Hepatocyte (in vitro differentiated cells): ENCODE measurements around the gene ETV6. TPM values are rescaled to one million over a fixed set of nuclear protein-coding genes. Genes with fewer than 3 reads are reported as not detected.
"Not testable (repeated sequence)": the region's sequence is repeated elsewhere in the genome, so short reads cannot be mapped to it uniquely, and the experiment has no call there.

ENCODE experiments used
- DNase-seq: peaks from one replicate; pipeline ENCODE4 v3.0.0-alpha.2; 2016; ENCODE audit warnings: low spot score
- H2AFZ ChIP-seq: fragments of 200-600 bp; sonication (generic); 2 replicates; pipeline ENCODE4 v1.6.0; 2016; ENCODE audit warnings: antibody characterized with exemption, mild to moderate bottlenecking
- H3K27ac ChIP-seq: fragments of 200-600 bp; sonication (generic); 2 replicates; pipeline ENCODE4 v1.5.1; 2016; ENCODE audit warnings: mild to moderate bottlenecking
- H3K27me3 ChIP-seq: fragments of 200-600 bp; sonication (generic); 2 replicates; pipeline ENCODE4 v1.6.1; 2016
- H3K36me3 ChIP-seq: fragments of 200-600 bp; sonication (generic); replicated peaks from 2 replicates; pipeline ENCODE4 v1.5.1; 2016; ENCODE audit warnings: low read depth; ENCODE audit not compliant: insufficient read depth
- H3K4me1 ChIP-seq: fragments of 200-600 bp; sonication (generic); 2 replicates; pipeline ENCODE4 v1.5.1; 2016; ENCODE audit warnings: mild to moderate bottlenecking, moderate library complexity; ENCODE audit not compliant: insufficient read depth
- H3K4me2 ChIP-seq: fragments of 200-600 bp; sonication (generic); 2 replicates; pipeline ENCODE4 v1.6.0; 2016
- H3K4me3 ChIP-seq: fragments of 200-600 bp; sonication (generic); 2 replicates; pipeline ENCODE4 v1.5.1; 2016; ENCODE audit warnings: mild to moderate bottlenecking
- H3K79me2 ChIP-seq: fragments of 200-600 bp; sonication (generic); 2 replicates; pipeline ENCODE4 v1.6.0; 2017; ENCODE audit warnings: mild to moderate bottlenecking
- H3K9me2 ChIP-seq: fragments of 200-600 bp; sonication (generic); replicated peaks from 2 replicates; pipeline ENCODE4 v1.6.0; 2017; ENCODE audit warnings: mild to moderate bottlenecking; ENCODE audit not compliant: insufficient read depth
- H3K9me3 ChIP-seq: fragments of 200-600 bp; sonication (generic); 2 replicates; pipeline ENCODE4 v1.5.1; 2016; ENCODE audit warnings: low read depth, mild to moderate bottlenecking
- H4K20me1 ChIP-seq: fragments of 200-600 bp; sonication (generic); 2 replicates; pipeline ENCODE4 v1.6.0; 2016; ENCODE audit warnings: mild to moderate bottlenecking; ENCODE audit not compliant: insufficient read depth, poor library complexity, severe bottlenecking
- EZH2 ChIP-seq: fragments of 200-600 bp; sonication (generic); IDR thresholded peaks from 2 replicates; pipeline ENCODE4 v1.6.1; 2016; ENCODE audit warnings: antibody characterized with exemption, mild to moderate bottlenecking, borderline replicate concordance
- EZH2phosphoT487 ChIP-seq: fragments of 200-600 bp; sonication (generic); IDR thresholded peaks from one replicate; pipeline ENCODE4 v1.6.1; 2018; ENCODE audit warnings: antibody characterized with exemption, mild to moderate bottlenecking, low read depth, moderate library complexity; ENCODE audit not compliant: unreplicated experiment, severe bottlenecking
- WGBS: methylation state at CpG from one replicate; pipeline ENCODE4 v1.1.6; 2016; ENCODE audit warnings: low lambda C conversion rate; ENCODE audit errors: missing lambda C conversion rate; 5-methylcytosine and 5-hydroxymethylcytosine counted together
- polyA plus RNA-seq: library from polyadenylated mRNA; unstranded; fragments of >200 nt; fragmentation: Nextera tagmentation; extraction: Ambion mirVana; gene quantifications from 2 replicates; pipeline ENCODE4 v1.2.1, GENCODE V29; 2016
- total RNA-seq: library from RNA; depleted of rRNA; stranded (reverse); fragments of >200 nt; gene quantifications from 2 replicates; pipeline ENCODE4 v1.2.3, GENCODE V29; 2014
- TF ChIP-seq, protein P1 (sequence below): fragments of 200-600 bp; sonication (generic); IDR thresholded peaks from 2 replicates; pipeline ENCODE4 v1.5.1; 2016; ENCODE audit warnings: antibody characterized with exemption, mild to moderate bottlenecking; ENCODE audit not compliant: poor library complexity

The ETV6 gene
- total and polyA plus RNA-seq, 2 experiments from 2014 or later = 8.0 to 9.7 TPM

- Histone ChIP-seq H3K79me2 (no peaks in the 10 kb centered on the region), H3K9me2 (no peaks in the 10 kb centered on the region), H3K4me3 (no peak overlapping the region), H3K27me3 (no peaks in the 10 kb centered on the region), H3K27ac (no peak overlapping the region), H3K4me1 (no peaks in the 10 kb centered on the region), H2AFZ (no peak overlapping the region), H4K20me1 (no peaks in the 10 kb centered on the region), H3K9me3 (peaks cover 7% of the 10 kb centered on the region), H3K36me3 (no peaks in the 10 kb centered on the region), H3K4me2 (no peak overlapping the region)
- no peak for DNase-seq
- no peak for TF ChIP-seq EZH2
- TF ChIP-seq EZH2phosphoT487 = no peak
- TF ChIP-seq, protein P1, sequence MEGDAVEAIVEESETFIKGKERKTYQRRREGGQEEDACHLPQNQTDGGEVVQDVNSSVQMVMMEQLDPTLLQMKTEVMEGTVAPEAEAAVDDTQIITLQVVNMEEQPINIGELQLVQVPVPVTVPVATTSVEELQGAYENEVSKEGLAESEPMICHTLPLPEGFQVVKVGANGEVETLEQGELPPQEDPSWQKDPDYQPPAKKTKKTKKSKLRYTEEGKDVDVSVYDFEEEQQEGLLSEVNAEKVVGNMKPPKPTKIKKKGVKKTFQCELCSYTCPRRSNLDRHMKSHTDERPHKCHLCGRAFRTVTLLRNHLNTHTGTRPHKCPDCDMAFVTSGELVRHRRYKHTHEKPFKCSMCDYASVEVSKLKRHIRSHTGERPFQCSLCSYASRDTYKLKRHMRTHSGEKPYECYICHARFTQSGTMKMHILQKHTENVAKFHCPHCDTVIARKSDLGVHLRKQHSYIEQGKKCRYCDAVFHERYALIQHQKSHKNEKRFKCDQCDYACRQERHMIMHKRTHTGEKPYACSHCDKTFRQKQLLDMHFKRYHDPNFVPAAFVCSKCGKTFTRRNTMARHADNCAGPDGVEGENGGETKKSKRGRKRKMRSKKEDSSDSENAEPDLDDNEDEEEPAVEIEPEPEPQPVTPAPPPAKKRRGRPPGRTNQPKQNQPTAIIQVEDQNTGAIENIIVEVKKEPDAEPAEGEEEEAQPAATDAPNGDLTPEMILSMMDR = no peak
- 92% methylated on average over 5 of the region's 5 CpGs for WGBS
Measured at GRCh38 chr12:11906286-11906935, 256.9 kb downstream of the ETV6 start.

DNA sequence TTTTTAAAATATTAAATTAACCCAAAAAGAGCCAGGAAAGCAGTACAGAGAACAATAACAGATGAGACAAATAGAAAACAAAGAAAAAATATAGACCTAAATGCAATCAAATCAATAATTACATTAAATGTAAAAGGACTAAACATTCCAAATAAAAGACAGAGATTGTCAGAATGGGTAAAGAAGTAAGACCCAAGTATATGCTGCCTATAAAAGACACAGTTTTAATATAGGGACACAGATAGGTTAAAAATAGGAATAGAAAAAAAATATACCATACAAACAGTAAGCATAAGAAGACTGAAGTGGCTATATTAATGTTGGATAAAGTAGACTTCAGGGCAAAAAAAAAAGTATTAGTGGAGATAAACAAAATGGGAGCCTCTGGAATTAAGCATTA is 258.2 kb downstream of the ETV6 start:
- Histone ChIP-seq H3K9me3 (peaks cover 7% of the 10 kb centered on the region), H2AFZ (no peak overlapping the region), H3K27ac (no peak overlapping the region), H3K27me3 (no peaks in the 10 kb centered on the region), H3K36me3 (no peaks in the 10 kb centered on the region), H3K9me2 (no peaks in the 10 kb centered on the region), H3K79me2 (no peaks in the 10 kb centered on the region), H3K4me2 (no peak overlapping the region), H3K4me1 (no peaks in the 10 kb centered on the region), H3K4me3 (no peak overlapping the region), H4K20me1 (no peaks in the 10 kb centered on the region)
- TF ChIP-seq EZH2phosphoT487 (no peak), EZH2 (no peak)
- TF ChIP-seq, protein P1 = no peak
- DNase-seq = no peak

- not testable (repeated sequence) for H3K9me2 ChIP-seq, H4K20me1 ChIP-seq, H3K27ac ChIP-seq, H3K36me3 ChIP-seq, H3K27me3 ChIP-seq, H2AFZ ChIP-seq, H3K4me2 ChIP-seq, H3K4me3 ChIP-seq, H3K79me2 ChIP-seq, H3K9me3 ChIP-seq, H3K4me1 ChIP-seq, DNase-seq
- WGBS = 89% methylated on average over 9 of the region's 9 CpGs
Measured at GRCh38 chr12:11909406-11909805, 259.9 kb downstream of the ETV6 start.

DNA sequence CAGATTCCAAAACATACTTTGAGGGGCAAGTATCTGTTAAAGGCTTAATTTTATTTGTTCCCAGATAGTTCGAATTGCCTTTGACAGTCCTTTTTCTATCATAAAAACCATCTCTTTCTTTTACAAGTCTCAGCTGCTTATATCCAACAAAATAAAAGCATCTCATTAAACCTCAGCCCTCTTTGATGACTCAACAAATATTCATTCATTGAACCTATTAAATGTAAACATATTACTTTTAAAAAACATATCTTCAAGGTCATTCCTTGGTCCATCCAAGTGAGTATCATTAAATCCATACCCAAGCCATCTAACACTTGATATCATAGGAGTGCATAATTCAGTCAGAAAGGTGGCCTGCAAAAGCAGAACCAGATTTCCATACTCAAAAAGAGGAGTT is 266.6 kb downstream of the ETV6 start:
- Histone ChIP-seq H3K27ac (no peak overlapping the region), H3K9me3 (no peaks in the 10 kb centered on the region), H3K4me1 (no peaks in the 10 kb centered on the region), H3K79me2 (no peaks in the 10 kb centered on the region), H3K9me2 (no peaks in the 10 kb centered on the region), H3K4me3 (no peak overlapping the region), H4K20me1 (no peaks in the 10 kb centered on the region), H3K27me3 (no peaks in the 10 kb centered on the region), H3K4me2 (no peak overlapping the region), H2AFZ (no peak overlapping the region), H3K36me3 (no peaks in the 10 kb centered on the region)
- WGBS = 83% methylated on average over 1 of the region's 1 CpG
- no peak for DNase-seq
- TF ChIP-seq EZH2 = no peak
- no peak for TF ChIP-seq EZH2phosphoT487
- TF ChIP-seq, protein P1 = no peak
